Stimulated activated CD4-positive, alpha-beta T cell treated with anti-CD3 and anti-CD28 coated beads, Interleukin-4, amount 100 ng/mL, for 4 hours (primary cell): ENCODE results near the gene NUTF2.
A peak's percentile ranks its signal among the peaks of the same experiment; 100 is the strongest.
"Not testable (repeated sequence)": the region's sequence is repeated elsewhere in the genome, so short reads cannot be mapped to it uniquely, and the experiment has no call there.

Source experiments
- DNase-seq, 2 experiments: peaks; one replicate each; pipeline ENCODE4 v3.0.0-alpha.2; 2020

NUTF2 gene

GRCh38 chr16:67888331-67888730 lies 41.6 kb downstream of the NUTF2 start:
- no peak for DNase-seq

- no peak for DNase-seq
Measured at GRCh38 chr16:67892375-67892774, 45.6 kb downstream of the NUTF2 start.

GRCh38 chr16:67892899-67893742 lies 46.4 kb downstream of the NUTF2 start, which contains the start of gene PSKH1:
PSKH1 (plus strand) TSS chr16:67893254; CDS start chr16:67908750, 15,496 bp downstream.
- peak; percentile 91 to 93 for DNase-seq

- DNase-seq: no peak
Measured at GRCh38 chr16:67893743-67894399, 47.1 kb downstream of the NUTF2 start.

GRCh38 chr16:67897231-67897630 lies 50.5 kb downstream of the NUTF2 start:
- no peak for DNase-seq

GRCh38 chr16:67901734-67902133 lies 55.0 kb downstream of the NUTF2 start:
- DNase-seq: no peak

GRCh38 chr16:67902831-67903230 lies 56.1 kb downstream of the NUTF2 start:
- DNase-seq: no peak

- no peak for DNase-seq
Measured at GRCh38 chr16:67907397-67908180, 60.9 kb downstream of the NUTF2 start.

GRCh38 chr16:67909056-67909742 lies 62.5 kb downstream of the NUTF2 start:
- no peak for DNase-seq

- no peak for DNase-seq
Measured at GRCh38 chr16:67910158-67910557, 63.4 kb downstream of the NUTF2 start.

- no peak for DNase-seq
Measured at GRCh38 chr16:67914758-67915495, 68.2 kb downstream of the NUTF2 start.

GRCh38 chr16:67915496-67915769 lies 68.7 kb downstream of the NUTF2 start:
- not testable (repeated sequence) for DNase-seq

- no peak for DNase-seq
Measured at GRCh38 chr16:67915831-67916723, 69.3 kb downstream of the NUTF2 start.

- no peak for DNase-seq
Measured at GRCh38 chr16:67917140-67917851, 70.6 kb downstream of the NUTF2 start.

GRCh38 chr16:67917852-67918236 lies 71.1 kb downstream of the NUTF2 start:
- DNase-seq: peak in 1 of 2 experiments; percentile 61

- DNase-seq: no peak
Measured at GRCh38 chr16:67919622-67920221, 73.0 kb downstream of the NUTF2 start.
